Glutamatergic neuron (in vitro differentiated cells): ENCODE results near the gene GATA2. TPM values are rescaled to one million over a fixed set of nuclear protein-coding genes. Genes with fewer than 3 reads are reported as not detected.
A peak's percentile ranks its signal among the peaks of the same experiment; 100 is the strongest.

Source experiments
- DNase-seq: peaks from one replicate; pipeline ENCODE4 v3.0.0; 2022
- H3K27ac Mint-ChIP-seq: one replicate; pipeline ENCODE4 v1.8.0; 2020; ENCODE audit warnings: mild to moderate bottlenecking, mixed read lengths, inconsistent platforms; ENCODE audit not compliant: unreplicated experiment
- H3K27me3 Mint-ChIP-seq: one replicate; pipeline ENCODE4 v1.8.0; 2020; ENCODE audit warnings: mild to moderate bottlenecking, moderate library complexity, mixed read lengths, inconsistent platforms; ENCODE audit not compliant: unreplicated experiment
- H3K36me3 Mint-ChIP-seq: one replicate; pipeline ENCODE4 v1.8.0; 2020; ENCODE audit warnings: mild to moderate bottlenecking, mixed read lengths, inconsistent platforms; ENCODE audit not compliant: unreplicated experiment
- H3K4me1 Mint-ChIP-seq: one replicate; pipeline ENCODE4 v1.8.0; 2020; ENCODE audit warnings: mild to moderate bottlenecking, low read depth, mixed read lengths, inconsistent platforms; ENCODE audit not compliant: unreplicated experiment
- H3K4me3 Mint-ChIP-seq: one replicate; pipeline ENCODE4 v1.8.0; 2020; ENCODE audit warnings: mild to moderate bottlenecking, mixed read lengths, inconsistent platforms; ENCODE audit not compliant: unreplicated experiment
- H3K9me3 Mint-ChIP-seq: one replicate; pipeline ENCODE4 v1.8.0; 2020; ENCODE audit warnings: mild to moderate bottlenecking, moderate library complexity, mixed read lengths, inconsistent platforms; ENCODE audit not compliant: unreplicated experiment
- total RNA-seq: library from RNA; stranded (reverse); fragmentation: NEBNext Ultra II Directional; extraction: Animal tissue kit (Norgen Biotek cat#: 25700); gene quantifications from one replicate; pipeline ENCODE4 v1.2.1, GENCODE V29; 2021; ENCODE audit not compliant: unreplicated experiment
- TF ChIP-seq, protein P1 (sequence below): fragments of 200-600 bp; sonication (generic); IDR thresholded peaks from one replicate; pipeline ENCODE4 v1.5.0; 2021; ENCODE audit not compliant: partially characterized antibody, unreplicated experiment

Gene GATA2
- total RNA-seq, 1 donor from 2014 or later = 3.6 TPM

GRCh38 chr3:128478576-128479506, 14.2 kb downstream of the GATA2 start:
- H3K9me3 Mint-ChIP-seq = peaks cover 7% of the 10 kb centered on the region
- no peak overlapping the region for H3K27ac Mint-ChIP-seq
- no peak for DNase-seq
- H3K4me3 Mint-ChIP-seq = no peak overlapping the region
- peaks cover 38% of the 10 kb centered on the region for H3K4me1 Mint-ChIP-seq
- H3K36me3 Mint-ChIP-seq = peaks cover 10% of the 10 kb centered on the region
- H3K27me3 Mint-ChIP-seq = peaks cover 11% of the 10 kb centered on the region
- TF ChIP-seq, protein P1, sequence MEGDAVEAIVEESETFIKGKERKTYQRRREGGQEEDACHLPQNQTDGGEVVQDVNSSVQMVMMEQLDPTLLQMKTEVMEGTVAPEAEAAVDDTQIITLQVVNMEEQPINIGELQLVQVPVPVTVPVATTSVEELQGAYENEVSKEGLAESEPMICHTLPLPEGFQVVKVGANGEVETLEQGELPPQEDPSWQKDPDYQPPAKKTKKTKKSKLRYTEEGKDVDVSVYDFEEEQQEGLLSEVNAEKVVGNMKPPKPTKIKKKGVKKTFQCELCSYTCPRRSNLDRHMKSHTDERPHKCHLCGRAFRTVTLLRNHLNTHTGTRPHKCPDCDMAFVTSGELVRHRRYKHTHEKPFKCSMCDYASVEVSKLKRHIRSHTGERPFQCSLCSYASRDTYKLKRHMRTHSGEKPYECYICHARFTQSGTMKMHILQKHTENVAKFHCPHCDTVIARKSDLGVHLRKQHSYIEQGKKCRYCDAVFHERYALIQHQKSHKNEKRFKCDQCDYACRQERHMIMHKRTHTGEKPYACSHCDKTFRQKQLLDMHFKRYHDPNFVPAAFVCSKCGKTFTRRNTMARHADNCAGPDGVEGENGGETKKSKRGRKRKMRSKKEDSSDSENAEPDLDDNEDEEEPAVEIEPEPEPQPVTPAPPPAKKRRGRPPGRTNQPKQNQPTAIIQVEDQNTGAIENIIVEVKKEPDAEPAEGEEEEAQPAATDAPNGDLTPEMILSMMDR = no peak

GRCh38 chr3:128476659-128477058, 16.3 kb downstream of the GATA2 start:
- no peak for DNase-seq
- peaks cover 7% of the 10 kb centered on the region for H3K27me3 Mint-ChIP-seq
- no peak overlapping the region for H3K27ac Mint-ChIP-seq
- TF ChIP-seq, protein P1 = no peak
- H3K4me1 Mint-ChIP-seq = peaks cover 38% of the 10 kb centered on the region
- peaks cover 10% of the 10 kb centered on the region for H3K36me3 Mint-ChIP-seq
- no peak overlapping the region for H3K4me3 Mint-ChIP-seq
- H3K9me3 Mint-ChIP-seq = peaks cover 4% of the 10 kb centered on the region

DNA sequence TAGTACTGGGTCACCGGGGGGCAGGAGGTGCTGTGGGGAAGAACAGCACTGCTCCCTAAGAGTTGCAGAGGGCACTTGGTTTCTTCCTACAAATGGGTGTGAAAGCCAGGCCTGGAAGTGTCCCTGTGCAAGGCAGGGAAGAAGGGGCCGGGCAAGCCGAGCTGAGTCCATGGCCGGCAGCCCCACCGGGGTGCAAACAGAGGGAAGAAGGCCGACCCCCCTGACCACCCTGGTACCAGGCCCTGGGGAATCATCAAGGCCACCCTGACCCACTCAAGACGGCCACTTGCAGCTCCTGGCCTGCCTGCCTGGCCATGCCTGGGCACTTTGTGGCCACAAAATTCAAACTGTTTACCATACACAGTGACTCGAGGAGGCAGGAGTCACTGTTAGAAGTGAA, 17.6 kb downstream of the GATA2 start:
- Mint-ChIP-seq H3K27ac (no peak overlapping the region), H3K4me1 (peaks cover 37% of the 10 kb centered on the region), H3K27me3 (peaks cover 14% of the 10 kb centered on the region), H3K36me3 (peaks cover 10% of the 10 kb centered on the region), H3K4me3 (no peak overlapping the region), H3K9me3 (peaks cover 6% of the 10 kb centered on the region)
- no peak for DNase-seq
- TF ChIP-seq, protein P1 = no peak

GRCh38 chr3:128473737-128474136, 19.3 kb downstream of the GATA2 start:
- H3K27me3 Mint-ChIP-seq = peaks cover 16% of the 10 kb centered on the region
- H3K4me3 Mint-ChIP-seq = no peak overlapping the region
- H3K4me1 Mint-ChIP-seq = peaks cover 38% of the 10 kb centered on the region
- no peak overlapping the region for H3K27ac Mint-ChIP-seq
- H3K9me3 Mint-ChIP-seq = peaks cover 5% of the 10 kb centered on the region
- TF ChIP-seq, protein P1 = no peak
- H3K36me3 Mint-ChIP-seq = peaks cover 10% of the 10 kb centered on the region
- no peak for DNase-seq

- Mint-ChIP-seq H3K27me3 (peaks cover 16% of the 10 kb centered on the region), H3K36me3 (peaks cover 6% of the 10 kb centered on the region), H3K4me1 (peaks cover 41% of the 10 kb centered on the region), H3K4me3 (peak overlapping the region; percentile 72), H3K27ac (no peak overlapping the region), H3K9me3 (peaks cover 5% of the 10 kb centered on the region)
- TF ChIP-seq, protein P1 = no peak
- DNase-seq = peak; percentile 76
These were observed 19.9 kb downstream of the GATA2 start for GRCh38 chr3:128473180-128473519.
